ENCODE measurements around the gene APOBEC3C.

GRCh38 chr22:38973289-38974169 lies 40.5 kb upstream of the APOBEC3C start:
- TF ChIP-seq, protein P1, sequence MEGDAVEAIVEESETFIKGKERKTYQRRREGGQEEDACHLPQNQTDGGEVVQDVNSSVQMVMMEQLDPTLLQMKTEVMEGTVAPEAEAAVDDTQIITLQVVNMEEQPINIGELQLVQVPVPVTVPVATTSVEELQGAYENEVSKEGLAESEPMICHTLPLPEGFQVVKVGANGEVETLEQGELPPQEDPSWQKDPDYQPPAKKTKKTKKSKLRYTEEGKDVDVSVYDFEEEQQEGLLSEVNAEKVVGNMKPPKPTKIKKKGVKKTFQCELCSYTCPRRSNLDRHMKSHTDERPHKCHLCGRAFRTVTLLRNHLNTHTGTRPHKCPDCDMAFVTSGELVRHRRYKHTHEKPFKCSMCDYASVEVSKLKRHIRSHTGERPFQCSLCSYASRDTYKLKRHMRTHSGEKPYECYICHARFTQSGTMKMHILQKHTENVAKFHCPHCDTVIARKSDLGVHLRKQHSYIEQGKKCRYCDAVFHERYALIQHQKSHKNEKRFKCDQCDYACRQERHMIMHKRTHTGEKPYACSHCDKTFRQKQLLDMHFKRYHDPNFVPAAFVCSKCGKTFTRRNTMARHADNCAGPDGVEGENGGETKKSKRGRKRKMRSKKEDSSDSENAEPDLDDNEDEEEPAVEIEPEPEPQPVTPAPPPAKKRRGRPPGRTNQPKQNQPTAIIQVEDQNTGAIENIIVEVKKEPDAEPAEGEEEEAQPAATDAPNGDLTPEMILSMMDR (IDR thresholded peaks at IDR 0.05), result peak in 1 of 3 donors; percentile 50
- no peak for TF ChIP-seq POLR2A (IDR thresholded peaks at IDR 0.05)

Data from ovary (tissue), 3 donors.